ENCODE results near the gene COL9A2. TPM values are rescaled to one million over a fixed set of nuclear protein-coding genes. Genes with fewer than 3 reads are reported as not detected.
A peak's percentile ranks its signal among the peaks of the same experiment; 100 is the strongest.

Gene COL9A2
- total RNA-seq, 4 donors from 2014 or later = 2.0 to 27.0 (median 4.8) TPM

- H3K27ac ChIP-seq = peak overlapping the region; percentile 3 to 88
- TF ChIP-seq POLR2A (IDR thresholded peaks at IDR 0.05) = no peak
- no peak for TF ChIP-seq CTCF (IDR thresholded peaks at IDR 0.05)
- H3K36me3 ChIP-seq = no peaks in the 10 kb centered on the region
- no peak for DNase-seq
- peaks cover 0 to 6% of the 10 kb centered on the region in 2 donors for H3K4me1 ChIP-seq
- no peaks in the 10 kb centered on the region for H3K27me3 ChIP-seq
- H3K4me3 ChIP-seq = no peak overlapping the region
- no peaks in the 10 kb centered on the region for H3K9me3 ChIP-seq
- intact Hi-C loops (cut with DNase I; ENCODE audit: low total_unique reads) = no loop called here
These were observed 46.8 kb downstream of the COL9A2 start for GRCh38 chr1:40270152-40270834.

GRCh38 chr1:40268211-40268610, 48.9 kb downstream of the COL9A2 start:
- peaks cover 6% of the 10 kb centered on the region in 2 donors for H3K4me1 ChIP-seq
- TF ChIP-seq CTCF (IDR thresholded peaks at IDR 0.05) = no peak
- no peak for TF ChIP-seq POLR2A (IDR thresholded peaks at IDR 0.05)
- intact Hi-C loops (cut with DNase I; ENCODE audit: low total_unique reads) = no loop called here
- no peaks in the 10 kb centered on the region for H3K27me3 ChIP-seq
- H3K9me3 ChIP-seq = no peaks in the 10 kb centered on the region
- H3K27ac ChIP-seq = peak overlapping the region; percentile 74 to 88
- no peak overlapping the region for H3K4me3 ChIP-seq
- no peaks in the 10 kb centered on the region for H3K36me3 ChIP-seq
- no peak for DNase-seq

- H3K4me3 ChIP-seq = no peak overlapping the region
- peak overlapping the region; percentile 74 to 88 for H3K27ac ChIP-seq
- no peaks in the 10 kb centered on the region for H3K27me3 ChIP-seq
- no peak for TF ChIP-seq POLR2A (IDR thresholded peaks at IDR 0.05)
- no peak for TF ChIP-seq CTCF (IDR thresholded peaks at IDR 0.05)
- intact Hi-C loops (cut with DNase I; ENCODE audit: low total_unique reads) = no loop called here
- no peak for DNase-seq
- H3K36me3 ChIP-seq = no peaks in the 10 kb centered on the region
- H3K9me3 ChIP-seq = no peaks in the 10 kb centered on the region
- peaks cover 6% of the 10 kb centered on the region in 2 donors for H3K4me1 ChIP-seq
These were observed 49.3 kb downstream of the COL9A2 start for GRCh38 chr1:40267767-40268187.

GRCh38 chr1:40266786-40267535, 50.1 kb downstream of the COL9A2 start:
- peak overlapping the region; percentile 74 to 88 for H3K27ac ChIP-seq

More at GRCh38 chr1:40266786-40267535, 50.1 kb downstream of the COL9A2 start:
- DNase-seq = no peak
- intact Hi-C loops (cut with DNase I; ENCODE audit: low total_unique reads) = no loop called here
- Histone ChIP-seq H3K36me3 (no peaks in the 10 kb centered on the region), H3K4me1 (peaks cover 6% of the 10 kb centered on the region in 2 donors), H3K9me3 (no peaks in the 10 kb centered on the region), H3K4me3 (no peak overlapping the region), H3K27me3 (no peaks in the 10 kb centered on the region)
- TF ChIP-seq CTCF (IDR thresholded peaks at IDR 0.05) = no peak
- TF ChIP-seq POLR2A (IDR thresholded peaks at IDR 0.05) = no peak

All from uterus (tissue), 4 donors.